SU-DHL-6 (cell line): ENCODE measurements around the gene C11orf58.

ENCODE experiments used
- H2AFZ ChIP-seq: fragments of 200-600 bp; sonication (generic); 2 replicates; pipeline ENCODE4 v1.6.1; 2014; ENCODE audit warnings: low read depth, mild to moderate bottlenecking, moderate library complexity, mixed read lengths, antibody characterized with exemption, low read length; ENCODE audit not compliant: severe bottlenecking
- H3F3A ChIP-seq: fragments of 200-600 bp; shearing (Covaris generic); 2 replicates; pipeline ENCODE4 v1.6.0; 2016; ENCODE audit warnings: antibody characterized with exemption, mild to moderate bottlenecking; ENCODE audit not compliant: insufficient read depth
- H3K27ac ChIP-seq: fragments of 200-600 bp; sonication (generic); 2 replicates; pipeline ENCODE4 v1.5.1; 2016; ENCODE audit warnings: low read depth, mild to moderate bottlenecking, low read length, moderate library complexity, mixed read lengths
- H3K27me3 ChIP-seq: fragments of 200-600 bp; sonication (generic), shearing (Covaris generic); 2 replicates; pipeline ENCODE4 v1.6.0; 2014; ENCODE audit warnings: mild to moderate bottlenecking, low read length
- H3K36me3 ChIP-seq: fragments of 200-600 bp; sonication (generic); 2 replicates; pipeline ENCODE4 v1.6.1; 2014; ENCODE audit warnings: mild to moderate bottlenecking, low read length, mixed read lengths
- H3K4me2 ChIP-seq: fragments of 300-600, 200-600 bp; shearing (Covaris generic), sonication (generic); 2 replicates; pipeline ENCODE4 v1.6.0; 2014; ENCODE audit warnings: low read length, low read depth, mild to moderate bottlenecking; ENCODE audit not compliant: poor library complexity, severe bottlenecking
- H3K4me3 ChIP-seq: fragments of 200-600 bp; sonication (generic); 2 replicates; pipeline ENCODE4 v1.5.1; 2014; ENCODE audit warnings: antibody characterized with exemption, low read length, mild to moderate bottlenecking, mixed read lengths; ENCODE audit not compliant: insufficient read depth, poor library complexity, severe bottlenecking
- H3K79me2 ChIP-seq: fragments of 200-600 bp; sonication (generic); 2 replicates; pipeline ENCODE4 v1.6.1; 2014; ENCODE audit warnings: mild to moderate bottlenecking, low read length, moderate library complexity; ENCODE audit not compliant: insufficient read depth
- H3K9ac ChIP-seq: fragments of 200-600 bp; sonication (generic); 2 replicates; pipeline ENCODE4 v1.7.0; 2014; ENCODE audit warnings: mild to moderate bottlenecking, low read length
- H3K9me2 ChIP-seq: fragments of 200-600 bp; sonication (generic); replicated peaks from 2 replicates; pipeline ENCODE4 v1.6.1; 2014; ENCODE audit warnings: low read length; ENCODE audit not compliant: insufficient read depth
- H3K9me3 ChIP-seq: fragments of 200-600 bp; sonication (generic); 2 replicates; pipeline ENCODE4 v1.6.1; 2014; ENCODE audit warnings: low read length, mixed read lengths; ENCODE audit not compliant: insufficient read depth
- H4K20me1 ChIP-seq: fragments of 200-600 bp; sonication (generic); 2 replicates; pipeline ENCODE4 v1.6.1; 2014; ENCODE audit warnings: low read depth, mild to moderate bottlenecking, antibody characterized with exemption, low read length, moderate library complexity, mixed read lengths
- CTCF ChIP-seq: fragments of 200-600 bp; sonication (generic); IDR thresholded peaks from one replicate; pipeline ENCODE4 v1.5.1; 2017; ENCODE audit warnings: antibody characterized with exemption, mild to moderate bottlenecking, low read length, moderate library complexity; ENCODE audit not compliant: insufficient read depth, poor library complexity, severe bottlenecking
- EZH2phosphoT487 ChIP-seq: fragments of 200-600 bp; sonication (generic), shearing (Covaris generic); conservative IDR thresholded peaks from 2 replicates; pipeline ENCODE4 v1.6.1; 2018; ENCODE audit warnings: mild to moderate bottlenecking, antibody characterized with exemption, low read length, moderate library complexity, mixed read lengths

C11orf58 gene

GRCh38 chr11:16789560-16790485 is 51.4 kb downstream of the C11orf58 start:
- Histone ChIP-seq H3K9me2 (no peaks in the 10 kb centered on the region), H3K9ac (no peak overlapping the region), H4K20me1 (no peaks in the 10 kb centered on the region), H3K27me3 (no peaks in the 10 kb centered on the region), H3F3A (no peaks in the 10 kb centered on the region), H3K27ac (no peak overlapping the region), H3K9me3 (no peaks in the 10 kb centered on the region), H3K4me3 (no peak overlapping the region), H3K4me2 (no peak overlapping the region), H3K36me3 (no peaks in the 10 kb centered on the region), H3K79me2 (no peaks in the 10 kb centered on the region), H2AFZ (no peak overlapping the region)
- TF ChIP-seq EZH2phosphoT487 = no peak
- TF ChIP-seq CTCF = no peak

DNA sequence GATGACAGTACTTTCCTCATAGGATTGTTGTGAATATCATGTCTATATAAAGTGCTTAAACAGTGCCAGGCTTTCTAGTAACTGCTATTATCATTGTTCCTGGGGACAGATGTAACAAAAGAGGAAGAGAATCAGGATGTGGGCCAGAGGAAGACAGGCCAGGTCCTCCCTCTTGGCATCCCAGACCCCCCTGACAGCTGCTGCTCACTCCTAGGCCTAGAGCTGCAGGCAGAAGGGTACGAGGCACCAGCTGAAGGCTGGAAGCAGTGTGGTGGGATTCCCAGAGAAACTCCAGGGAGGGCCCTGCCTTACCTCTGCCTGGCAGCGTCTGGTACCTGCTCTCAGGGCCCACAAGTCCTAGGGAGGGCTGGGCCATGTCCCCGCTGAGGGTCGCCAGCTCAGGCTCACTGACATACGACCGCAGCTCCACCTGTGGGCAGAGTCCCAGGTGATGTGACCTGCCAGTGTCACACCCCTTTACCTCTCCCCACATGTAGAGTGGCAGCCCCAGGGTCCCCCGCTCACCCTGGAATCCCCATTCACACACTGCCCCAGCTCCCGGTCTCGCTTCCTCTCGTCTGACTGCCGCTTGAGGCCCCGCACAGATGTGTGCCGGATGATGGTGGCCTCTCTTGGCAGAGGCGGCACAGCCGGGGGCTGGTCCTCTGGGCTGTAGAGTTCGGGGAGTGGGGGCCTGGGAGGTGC is 52.2 kb downstream of the C11orf58 start:
- no peaks in the 10 kb centered on the region for H3K9me3 ChIP-seq
- TF ChIP-seq EZH2phosphoT487 = no peak
- H3K9me2 ChIP-seq = no peaks in the 10 kb centered on the region
- no peak overlapping the region for H2AFZ ChIP-seq
- no peak overlapping the region for H3K27ac ChIP-seq
- no peaks in the 10 kb centered on the region for H3K27me3 ChIP-seq
- no peaks in the 10 kb centered on the region for H4K20me1 ChIP-seq
- no peaks in the 10 kb centered on the region for H3K79me2 ChIP-seq
- H3K4me2 ChIP-seq = no peak overlapping the region
- no peaks in the 10 kb centered on the region for H3F3A ChIP-seq
- no peaks in the 10 kb centered on the region for H3K36me3 ChIP-seq
- H3K9ac ChIP-seq = no peak overlapping the region
- H3K4me3 ChIP-seq = no peak overlapping the region

DNA sequence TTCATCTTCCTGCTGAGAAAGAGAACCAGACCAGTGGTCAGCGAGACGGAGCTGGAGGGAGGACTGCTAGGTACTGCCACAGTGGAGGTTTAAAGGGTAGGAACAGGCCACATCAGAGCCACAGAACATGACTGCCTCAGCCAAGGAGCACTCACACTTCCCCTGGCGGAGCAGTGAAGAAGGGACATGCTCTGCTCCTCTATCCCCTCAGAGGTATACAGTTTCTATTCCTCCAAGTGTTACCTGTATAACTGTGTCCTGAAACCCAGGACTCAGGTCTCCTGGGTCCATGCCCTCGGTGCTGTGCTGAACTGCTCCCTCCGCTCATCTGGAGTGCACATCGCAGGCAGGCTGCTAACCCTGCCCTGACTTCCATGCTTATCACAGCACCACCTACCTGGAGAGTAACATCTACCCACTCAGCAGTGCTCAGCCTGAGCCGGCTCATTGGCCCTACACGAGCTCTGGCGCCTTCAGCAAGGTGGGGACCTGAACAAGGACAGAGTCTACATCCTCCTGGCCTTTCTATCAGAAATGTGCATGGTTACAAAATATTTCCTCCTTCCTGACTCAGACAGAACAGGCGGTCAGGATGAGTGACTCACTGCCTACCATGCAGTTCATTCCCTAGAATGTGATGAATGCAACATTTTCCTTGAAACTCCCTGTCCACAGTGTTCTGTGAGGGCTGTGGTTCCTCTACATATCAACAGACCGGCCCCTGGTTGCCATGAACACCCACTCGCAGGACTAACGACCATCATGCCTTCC is 52.9 kb downstream of the C11orf58 start:
- Histone ChIP-seq H3K27ac (no peak overlapping the region), H3K4me3 (no peak overlapping the region), H3K9ac (no peak overlapping the region), H3F3A (no peaks in the 10 kb centered on the region), H3K9me3 (no peaks in the 10 kb centered on the region), H4K20me1 (no peaks in the 10 kb centered on the region), H2AFZ (no peak overlapping the region), H3K4me2 (no peak overlapping the region), H3K36me3 (no peaks in the 10 kb centered on the region), H3K27me3 (no peaks in the 10 kb centered on the region), H3K9me2 (no peaks in the 10 kb centered on the region), H3K79me2 (no peaks in the 10 kb centered on the region)
- TF ChIP-seq EZH2phosphoT487 (no peak), CTCF (no peak)
